ENCODE measurements around the gene NEUROD1.

DNA sequence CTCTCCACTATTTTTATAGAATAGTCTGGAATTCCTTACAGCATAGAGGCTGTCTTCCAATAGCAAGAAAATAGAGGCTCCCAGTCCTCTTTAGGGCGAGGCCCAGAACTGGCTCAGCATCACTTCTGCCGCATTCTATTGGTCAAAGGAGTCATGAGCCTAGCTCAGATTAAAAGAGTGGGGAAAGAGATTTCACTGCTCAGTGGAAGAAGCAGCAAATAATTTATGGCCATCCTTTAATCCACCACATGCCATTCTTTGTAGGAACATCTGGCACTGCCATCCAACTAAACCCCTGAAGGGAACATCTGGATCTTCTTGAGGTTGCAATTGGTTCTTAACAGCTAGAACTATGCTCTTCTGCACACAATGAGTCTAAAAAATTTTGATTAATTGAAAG lies 43.4 kb upstream of the NEUROD1 start:
- TF ChIP-seq, protein P1, sequence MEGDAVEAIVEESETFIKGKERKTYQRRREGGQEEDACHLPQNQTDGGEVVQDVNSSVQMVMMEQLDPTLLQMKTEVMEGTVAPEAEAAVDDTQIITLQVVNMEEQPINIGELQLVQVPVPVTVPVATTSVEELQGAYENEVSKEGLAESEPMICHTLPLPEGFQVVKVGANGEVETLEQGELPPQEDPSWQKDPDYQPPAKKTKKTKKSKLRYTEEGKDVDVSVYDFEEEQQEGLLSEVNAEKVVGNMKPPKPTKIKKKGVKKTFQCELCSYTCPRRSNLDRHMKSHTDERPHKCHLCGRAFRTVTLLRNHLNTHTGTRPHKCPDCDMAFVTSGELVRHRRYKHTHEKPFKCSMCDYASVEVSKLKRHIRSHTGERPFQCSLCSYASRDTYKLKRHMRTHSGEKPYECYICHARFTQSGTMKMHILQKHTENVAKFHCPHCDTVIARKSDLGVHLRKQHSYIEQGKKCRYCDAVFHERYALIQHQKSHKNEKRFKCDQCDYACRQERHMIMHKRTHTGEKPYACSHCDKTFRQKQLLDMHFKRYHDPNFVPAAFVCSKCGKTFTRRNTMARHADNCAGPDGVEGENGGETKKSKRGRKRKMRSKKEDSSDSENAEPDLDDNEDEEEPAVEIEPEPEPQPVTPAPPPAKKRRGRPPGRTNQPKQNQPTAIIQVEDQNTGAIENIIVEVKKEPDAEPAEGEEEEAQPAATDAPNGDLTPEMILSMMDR (IDR thresholded peaks at IDR 0.05), result no peak
- TF ChIP-seq POLR2AphosphoS5 (IDR thresholded peaks at IDR 0.05; ENCODE audit: insufficient read depth in 1 of 2, low read depth in 1 of 2), result no peak

Measured in vagina (tissue), 2 donors.